Lung (tissue), 12 donors: ENCODE results near the gene CSK. TPM values are rescaled to one million over a fixed set of nuclear protein-coding genes. Genes with fewer than 3 reads are reported as not detected.

Source experiments
- ATAC-seq: fragments of 200-7000 bp; cut with Tn5 transposase; one replicate; pipeline ENCODE4 v1.9.1; 2020; ENCODE audit warnings: moderate number of reproducible peaks; ENCODE audit not compliant: insufficient read depth, low FRiP score
- DNase-seq, 3 donors: peaks; one replicate each; pipeline ENCODE4 v3.0.0-alpha.2; 2013 to 2017
- H3K27ac ChIP-seq, 2 donors: one replicate each; pipeline ENCODE4 v1.5.1; 2013; ENCODE audit warnings: mild to moderate bottlenecking in 2 of 2, moderate library complexity in 2 of 2, control low read depth in 1 of 2, inconsistent platforms in 1 of 2, low read depth in 1 of 2, low read length in 1 of 2
- H3K27me3 ChIP-seq, 3 donors: one replicate each; pipeline ENCODE4 v1.5.1; 2013; ENCODE audit warnings: low read length in 2 of 3; ENCODE audit not compliant: control insufficient read depth in 3 of 3, insufficient read depth in 3 of 3
- H3K36me3 ChIP-seq, 4 donors: one replicate each; pipeline ENCODE4 v1.5.1; 2013; ENCODE audit warnings: low read length in 4 of 4, mild to moderate bottlenecking in 1 of 4, moderate library complexity in 1 of 4; ENCODE audit not compliant: control insufficient read depth in 4 of 4, insufficient read depth in 4 of 4
- H3K4me1 ChIP-seq, 5 donors: one replicate each; pipeline ENCODE4 v1.5.1; 2013; ENCODE audit warnings: low read length in 5 of 5, mild to moderate bottlenecking in 2 of 5, moderate library complexity in 1 of 5; ENCODE audit not compliant: control insufficient read depth in 5 of 5, insufficient read depth in 5 of 5
- H3K4me3 ChIP-seq: one replicate; pipeline ENCODE4 v1.5.1; 2013; ENCODE audit warnings: mild to moderate bottlenecking, control low read depth, moderate library complexity
- H3K9ac ChIP-seq, 2 donors: one replicate each; pipeline ENCODE4 v1.5.1; 2013; ENCODE audit warnings: low read length in 2 of 2, control low read depth in 1 of 2; ENCODE audit not compliant: insufficient read depth in 1 of 2
- H3K9me3 ChIP-seq, 4 donors: one replicate each; pipeline ENCODE4 v1.5.1; 2013; ENCODE audit warnings: low read length in 3 of 4, mild to moderate bottlenecking in 1 of 4, moderate library complexity in 1 of 4; ENCODE audit not compliant: control insufficient read depth in 4 of 4, insufficient read depth in 3 of 4
- WGBS, 2 donors: extraction: QIAGEN DNeasy Blood & Tissue Kit; methylation state at CpG; one replicate each; pipeline ENCODE4 v1.1.7; 2013; 5-methylcytosine and 5-hydroxymethylcytosine counted together
- polyA plus RNA-seq, 2 donors: library from polyadenylated mRNA; stranded (reverse); fragments of 200-250 nt; gene quantifications; one replicate each; pipeline ENCODE4 v1.2.1, GENCODE V29; 2013
- total RNA-seq, 2 donors: library from RNA; depleted of rRNA in 1 of 2; stranded (reverse); fragments of >200 nt in 1 of 2; gene quantifications; one replicate each; pipeline ENCODE4 v1.2.1, GENCODE V29; 2014 to 2021
- TF ChIP-seq, protein P1 (sequence below): IDR thresholded peaks from 2 replicates; pipeline ENCODE4 v1.5.1; 2012; ENCODE audit warnings: mild to moderate bottlenecking; ENCODE audit errors: control extremely low read depth, extremely low read depth
- donor health status: control.
- donor health status: control.
- donor health status: Bipolar disorder and iron deficiency.
- donor health status: healthy.
- donor health status: DM: yes; HTN: yes; CAD: no.

CSK gene
- total and polyA plus RNA-seq, 4 donors: 39.7 to 99.1 (median 61.9) TPM

- WGBS, 2 donors: 67 to 84% methylated on average over 4 of the region's 4 CpGs
- peaks cover 0 to 8% (median 0%) of the 10 kb centered on the region in 5 donors for H3K4me1 ChIP-seq
- no peak overlapping the region for H3K4me3 ChIP-seq
- H3K36me3 ChIP-seq: peaks cover 0 to under 1% (median 0%) of the 10 kb centered on the region in 4 donors
- no peak overlapping the region for H3K9ac ChIP-seq
- no peak overlapping the region for H3K27ac ChIP-seq
- H3K27me3 ChIP-seq: no peaks in the 10 kb centered on the region
- no peaks in the 10 kb centered on the region for H3K9me3 ChIP-seq
- ATAC-seq: no peak
- TF ChIP-seq, protein P1, sequence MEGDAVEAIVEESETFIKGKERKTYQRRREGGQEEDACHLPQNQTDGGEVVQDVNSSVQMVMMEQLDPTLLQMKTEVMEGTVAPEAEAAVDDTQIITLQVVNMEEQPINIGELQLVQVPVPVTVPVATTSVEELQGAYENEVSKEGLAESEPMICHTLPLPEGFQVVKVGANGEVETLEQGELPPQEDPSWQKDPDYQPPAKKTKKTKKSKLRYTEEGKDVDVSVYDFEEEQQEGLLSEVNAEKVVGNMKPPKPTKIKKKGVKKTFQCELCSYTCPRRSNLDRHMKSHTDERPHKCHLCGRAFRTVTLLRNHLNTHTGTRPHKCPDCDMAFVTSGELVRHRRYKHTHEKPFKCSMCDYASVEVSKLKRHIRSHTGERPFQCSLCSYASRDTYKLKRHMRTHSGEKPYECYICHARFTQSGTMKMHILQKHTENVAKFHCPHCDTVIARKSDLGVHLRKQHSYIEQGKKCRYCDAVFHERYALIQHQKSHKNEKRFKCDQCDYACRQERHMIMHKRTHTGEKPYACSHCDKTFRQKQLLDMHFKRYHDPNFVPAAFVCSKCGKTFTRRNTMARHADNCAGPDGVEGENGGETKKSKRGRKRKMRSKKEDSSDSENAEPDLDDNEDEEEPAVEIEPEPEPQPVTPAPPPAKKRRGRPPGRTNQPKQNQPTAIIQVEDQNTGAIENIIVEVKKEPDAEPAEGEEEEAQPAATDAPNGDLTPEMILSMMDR: no peak
- DNase-seq: no peak
Measured at GRCh38 chr15:74808840-74809229, 27.0 kb downstream of the CSK start.

DNA sequence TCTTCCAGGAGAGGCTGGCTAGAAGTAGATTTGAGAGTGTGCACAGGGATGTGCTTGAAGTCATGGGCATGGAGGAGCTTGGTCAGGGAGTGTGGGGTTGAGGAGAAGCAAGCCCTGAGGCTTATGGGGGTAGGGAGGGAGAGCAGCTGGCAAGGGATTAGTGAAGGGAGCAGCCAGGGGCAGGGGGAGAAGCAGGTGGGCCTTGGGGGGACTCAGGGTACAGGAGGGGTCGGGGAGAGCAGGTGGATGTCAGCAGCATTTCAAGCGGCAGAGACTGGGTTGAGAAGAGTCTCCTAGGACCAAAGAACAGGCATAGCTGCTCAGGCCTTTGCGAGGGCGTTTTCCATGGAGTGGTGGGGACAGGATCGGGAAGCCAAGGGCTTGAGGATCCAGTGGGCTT, 27.4 kb downstream of the CSK start:
- Histone ChIP-seq H3K4me1 (peaks cover 0 to 8% (median 0%) of the 10 kb centered on the region in 5 donors), H3K9ac (no peak overlapping the region), H3K27ac (no peak overlapping the region), H3K4me3 (no peak overlapping the region), H3K9me3 (no peaks in the 10 kb centered on the region), H3K27me3 (no peaks in the 10 kb centered on the region), H3K36me3 (no peaks in the 10 kb centered on the region)
- DNase-seq (no peak), ATAC-seq (no peak)
- 80 to 88% methylated on average over 5 of the region's 5 CpGs for WGBS, 2 donors
- TF ChIP-seq, protein P1: no peak

DNA sequence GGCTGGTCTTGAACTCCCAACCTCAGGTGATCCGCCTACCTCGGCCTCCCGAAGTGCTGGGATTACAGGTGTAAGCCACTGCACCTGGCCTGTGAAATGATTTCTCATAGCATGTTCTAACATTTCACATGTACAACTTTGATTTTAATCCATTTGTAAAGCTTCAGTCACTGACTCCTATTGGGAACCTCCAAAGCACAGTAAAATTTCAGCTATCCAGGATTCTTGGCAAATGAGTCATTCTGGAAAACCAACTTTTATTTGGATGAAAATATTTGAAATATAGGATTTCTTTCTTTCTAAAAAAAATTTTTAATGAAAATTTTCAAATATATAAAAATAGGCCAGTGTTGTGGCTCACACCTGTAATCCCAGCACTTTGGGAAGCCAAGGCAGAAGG, 28.1 kb downstream of the CSK start:
- TF ChIP-seq, protein P1: no peak
- Histone ChIP-seq H3K27me3 (no peaks in the 10 kb centered on the region), H3K36me3 (no peaks in the 10 kb centered on the region), H3K4me1 (peaks cover 0 to 10% (median 0%) of the 10 kb centered on the region in 5 donors), H3K27ac (no peak overlapping the region), H3K9me3 (no peaks in the 10 kb centered on the region), H3K4me3 (no peak overlapping the region), H3K9ac (no peak overlapping the region)
- WGBS, 2 donors: 85 to 90% methylated on average over 3 of the region's 3 CpGs
- ATAC-seq (no peak), DNase-seq (no peak)

GRCh38 chr15:74812533-74812932, 30.7 kb downstream of the CSK start, which contains the start of gene LMAN1L:
Gene LMAN1L, plus strand, starts transcription at chr15:74812835. Its CDS starts 20 bp downstream, at chr15:74812855.
- peak; percentile 38 to 65 (median 48) for DNase-seq
- Histone ChIP-seq H3K4me3 (no peak within 1 kb of the TSS), H3K27me3 (no peaks in the 10 kb centered on the region), H3K4me1 (peaks cover 0 to 14% (median 0%) of the 10 kb centered on the region in 5 donors), H3K9ac (no peak within 1 kb of the TSS), H3K27ac (no peak within 1 kb of the TSS), H3K9me3 (no peaks in the 10 kb centered on the region), H3K36me3 (no peaks in the 10 kb centered on the region)
- 73 to 87% methylated on average over 12 of the region's 12 CpGs for WGBS, 2 donors
- ATAC-seq: no peak
- TF ChIP-seq, protein P1: no peak
